HepG2 (cell line): Measurements from ENCODE around the gene SPHK2. TPM values are rescaled to one million over a fixed set of nuclear protein-coding genes. Genes with fewer than 3 reads are reported as not detected.

ENCODE experiments used
- AGO2 ChIP-seq: fragments of 200-400 bp; formaldehyde crosslinking; optimal IDR thresholded peaks from 2 replicates; pipeline ENCODE3; 2017; ENCODE audit warnings: mild to moderate bottlenecking, low read depth, low read length, moderate library complexity
- CREB1 ChIP-seq, 2 experiments: fragments of 450-650 bp in 1 of 2; IDR thresholded peaks; 2 replicates each; pipeline ENCODE4 v1.6.1; 2016 to 2017; ENCODE audit warnings: control low read depth in 1 of 2, mild to moderate bottlenecking in 1 of 2, missing compliant biosample characterization in 1 of 2, missing genetic modification characterization in 1 of 2
- GATAD2A ChIP-seq: IDR thresholded peaks from 2 replicates; pipeline ENCODE4 v1.6.1; 2016
- IKZF1 ChIP-seq: fragments of 450-650 bp; IDR thresholded peaks from 2 replicates; pipeline ENCODE4 v1.7.1; 2016
- NAIF1 ChIP-seq: sonication (generic); formaldehyde crosslinking; IDR thresholded peaks from 2 replicates; pipeline ENCODE4 v1.5.0; 2020; ENCODE audit warnings: mild to moderate bottlenecking, missing genetic modification reagents, borderline replicate concordance
- NCOA2 ChIP-seq: sonication (generic); formaldehyde crosslinking; IDR thresholded peaks from 2 replicates; pipeline ENCODE4 v1.8.0; 2022; ENCODE audit warnings: inconsistent platforms
- PAF1 ChIP-seq: IDR thresholded peaks from 2 replicates; pipeline ENCODE4 v1.6.1; 2016; ENCODE audit warnings: missing genetic modification reagents, missing compliant biosample characterization
- TARDBP ChIP-seq: sonication (generic); formaldehyde crosslinking; IDR thresholded peaks from 2 replicates; pipeline ENCODE4 v1.8.0; 2022; ENCODE audit warnings: mild to moderate bottlenecking, missing genetic modification reagents
- TGIF2 ChIP-seq: IDR thresholded peaks from 2 replicates; pipeline ENCODE4 v1.6.1; 2016; ENCODE audit warnings: control low read depth, missing compliant biosample characterization
- ZNF207 ChIP-seq: fragments of 450-650 bp; IDR thresholded peaks from 2 replicates; pipeline ENCODE4 v1.6.1; 2016; ENCODE audit warnings: antibody characterized with exemption, borderline replicate concordance
- ZNF501 ChIP-seq: sonication (generic); formaldehyde crosslinking; IDR thresholded peaks from 2 replicates; pipeline ENCODE4 v1.5.1; 2020; ENCODE audit warnings: mild to moderate bottlenecking, moderate library complexity, missing genetic modification reagents
- ZNF598 ChIP-seq: sonication (generic); formaldehyde crosslinking; IDR thresholded peaks from 2 replicates; pipeline ENCODE4 v1.5.1; 2020; ENCODE audit warnings: mild to moderate bottlenecking, missing genetic modification reagents, borderline replicate concordance
- polyA plus RNA-seq, 8 experiments: library from polyadenylated mRNA; depleted of rRNA in 3 of 8; stranded (reverse) in 7 of 8; unstranded in 1 of 8; fragments of >200 nt; fragmentation: Illumina TruSeq in 4 of 8; extraction: Trizol in 4 of 8; gene quantifications; 2 replicates each; pipeline versions ENCODE4 v1.2.1 to v1.2.3, GENCODE V29; 2011 to 2016; ENCODE audit warnings: low read depth in 4 of 8, missing spikeins in 1 of 8, mixed read lengths in 1 of 8; ENCODE audit not compliant: insufficient read depth in 1 of 8
- total RNA-seq, 5 experiments: library from RNA; depleted of rRNA; stranded (reverse); fragments of >200 nt; fragmentation: Illumina TruSeq; extraction: Trizol; gene quantifications; 2 replicates each; pipeline ENCODE4 v1.2.3, GENCODE V29; 2016; ENCODE audit warnings: low read depth in 1 of 5
- TF ChIP-seq, protein P1 (sequence below), 2 experiments: sonication (generic) in 1 of 2; formaldehyde crosslinking in 1 of 2; IDR thresholded peaks; 2 replicates each; pipeline versions ENCODE4 v1.6.1 to v1.9.0; 2014 to 2022; ENCODE audit warnings: antibody characterized with exemption in 1 of 2, borderline replicate concordance in 1 of 2, inconsistent platforms in 1 of 2, low read depth in 1 of 2, missing genetic modification reagents in 1 of 2
- TF ChIP-seq, protein P2 (sequence below): sonication (generic); formaldehyde crosslinking; IDR thresholded peaks from 2 replicates; pipeline ENCODE4 v1.5.0; 2020; ENCODE audit warnings: missing genetic modification reagents
- TF ChIP-seq, protein P3 (sequence below): sonication (generic); formaldehyde crosslinking; IDR thresholded peaks from 2 replicates; pipeline ENCODE4 v1.5.1; 2020; ENCODE audit warnings: missing genetic modification reagents, mild to moderate bottlenecking, borderline replicate concordance
- TF ChIP-seq, protein P4 (sequence below): sonication (generic); formaldehyde crosslinking; IDR thresholded peaks from 2 replicates; pipeline ENCODE4 v1.5.0; 2020; ENCODE audit warnings: mild to moderate bottlenecking, missing genetic modification reagents, borderline replicate concordance
- TF ChIP-seq, protein P5 (sequence below): sonication (generic); formaldehyde crosslinking; IDR thresholded peaks from 2 replicates; pipeline ENCODE4 v1.4.0; 2020; ENCODE audit warnings: missing genetic modification reagents

Gene SPHK2
- total and polyA plus RNA-seq, 2 of the 13 experiments (the other 11 are each of a cell fraction or from before 2014, with no cell fraction given), result 2.9 to 14.4 TPM

DNA sequence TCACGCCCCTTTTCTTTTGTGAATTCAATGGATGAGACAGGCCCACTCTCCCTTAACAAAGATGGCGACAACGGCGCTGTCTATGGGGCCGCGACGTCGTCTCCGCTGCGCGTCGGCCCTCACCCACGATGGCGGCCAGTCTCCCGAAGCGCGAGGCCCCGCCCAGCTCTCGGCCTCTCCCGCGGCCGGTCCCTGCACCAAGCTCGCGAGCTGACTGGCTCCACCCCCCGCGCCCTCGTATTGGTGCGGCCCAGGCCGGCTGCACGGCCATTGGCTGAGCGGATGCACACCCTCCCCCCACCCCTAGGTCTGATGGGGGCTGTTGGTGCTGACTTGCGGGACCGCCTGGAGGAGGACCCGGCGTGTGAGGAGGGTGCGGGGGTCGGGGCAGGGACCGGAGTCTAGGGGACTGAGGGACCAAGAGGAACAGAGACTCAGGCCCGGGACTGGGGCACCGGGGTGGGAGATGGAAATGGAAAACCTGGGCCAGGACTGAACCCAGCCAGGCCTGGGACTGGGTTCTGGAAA is 4.8 kb downstream of the SPHK2 start (continued):
- TF ChIP-seq, protein P1, sequence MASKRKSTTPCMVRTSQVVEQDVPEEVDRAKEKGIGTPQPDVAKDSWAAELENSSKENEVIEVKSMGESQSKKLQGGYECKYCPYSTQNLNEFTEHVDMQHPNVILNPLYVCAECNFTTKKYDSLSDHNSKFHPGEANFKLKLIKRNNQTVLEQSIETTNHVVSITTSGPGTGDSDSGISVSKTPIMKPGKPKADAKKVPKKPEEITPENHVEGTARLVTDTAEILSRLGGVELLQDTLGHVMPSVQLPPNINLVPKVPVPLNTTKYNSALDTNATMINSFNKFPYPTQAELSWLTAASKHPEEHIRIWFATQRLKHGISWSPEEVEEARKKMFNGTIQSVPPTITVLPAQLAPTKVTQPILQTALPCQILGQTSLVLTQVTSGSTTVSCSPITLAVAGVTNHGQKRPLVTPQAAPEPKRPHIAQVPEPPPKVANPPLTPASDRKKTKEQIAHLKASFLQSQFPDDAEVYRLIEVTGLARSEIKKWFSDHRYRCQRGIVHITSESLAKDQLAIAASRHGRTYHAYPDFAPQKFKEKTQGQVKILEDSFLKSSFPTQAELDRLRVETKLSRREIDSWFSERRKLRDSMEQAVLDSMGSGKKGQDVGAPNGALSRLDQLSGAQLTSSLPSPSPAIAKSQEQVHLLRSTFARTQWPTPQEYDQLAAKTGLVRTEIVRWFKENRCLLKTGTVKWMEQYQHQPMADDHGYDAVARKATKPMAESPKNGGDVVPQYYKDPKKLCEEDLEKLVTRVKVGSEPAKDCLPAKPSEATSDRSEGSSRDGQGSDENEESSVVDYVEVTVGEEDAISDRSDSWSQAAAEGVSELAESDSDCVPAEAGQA (IDR thresholded peaks at IDR 0.05; ENCODE audit: low read depth), result peak; percentile 93
- TF ChIP-seq, protein P1 (CRISPR knock-in tag; IDR thresholded peaks at IDR 0.05; ENCODE audit: borderline replicate concordance), result no peak
- TF ChIP-seq, protein P2, sequence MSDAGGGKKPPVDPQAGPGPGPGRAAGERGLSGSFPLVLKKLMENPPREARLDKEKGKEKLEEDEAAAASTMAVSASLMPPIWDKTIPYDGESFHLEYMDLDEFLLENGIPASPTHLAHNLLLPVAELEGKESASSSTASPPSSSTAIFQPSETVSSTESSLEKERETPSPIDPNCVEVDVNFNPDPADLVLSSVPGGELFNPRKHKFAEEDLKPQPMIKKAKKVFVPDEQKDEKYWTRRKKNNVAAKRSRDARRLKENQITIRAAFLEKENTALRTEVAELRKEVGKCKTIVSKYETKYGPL (CRISPR knock-in tag), result no peak
- TF ChIP-seq GATAD2A (CRISPR knock-in tag) (no peak), ZNF598 (no peak), TARDBP (CRISPR knock-in tag) (peak; percentile 35; the same call in 1 of the 2 replicates), IKZF1 (no peak), NCOA2 (no peak), AGO2 (peak; percentile 35), PAF1 (CRISPR knock-in tag) (no peak), NAIF1 (CRISPR knock-in tag) (no peak), ZNF207 (no peak), CREB1 (IDR thresholded peaks at IDR 0.05) (peak; percentile 71; the same call in 1 of the 2 replicates), CREB1 (CRISPR knock-in tag; IDR thresholded peaks at IDR 0.05) (peak; percentile 76), TGIF2 (CRISPR knock-in tag) (0 out of 2 replicates have a peak, but pooled peaks have one; percentile 34), ZNF501 (CRISPR knock-in tag) (0 out of 2 replicates have a peak, but pooled peaks have one; percentile 28)
- TF ChIP-seq, protein P3, sequence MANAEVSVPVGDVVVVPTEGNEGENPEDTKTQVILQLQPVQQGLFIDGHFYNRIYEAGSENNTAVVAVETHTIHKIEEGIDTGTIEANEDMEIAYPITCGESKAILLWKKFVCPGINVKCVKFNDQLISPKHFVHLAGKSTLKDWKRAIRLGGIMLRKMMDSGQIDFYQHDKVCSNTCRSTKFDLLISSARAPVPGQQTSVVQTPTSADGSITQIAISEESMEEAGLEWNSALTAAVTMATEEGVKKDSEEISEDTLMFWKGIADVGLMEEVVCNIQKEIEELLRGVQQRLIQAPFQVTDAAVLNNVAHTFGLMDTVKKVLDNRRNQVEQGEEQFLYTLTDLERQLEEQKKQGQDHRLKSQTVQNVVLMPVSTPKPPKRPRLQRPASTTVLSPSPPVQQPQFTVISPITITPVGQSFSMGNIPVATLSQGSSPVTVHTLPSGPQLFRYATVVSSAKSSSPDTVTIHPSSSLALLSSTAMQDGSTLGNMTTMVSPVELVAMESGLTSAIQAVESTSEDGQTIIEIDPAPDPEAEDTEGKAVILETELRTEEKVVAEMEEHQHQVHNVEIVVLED (CRISPR knock-in tag), result peak; percentile 85
- TF ChIP-seq, protein P4, sequence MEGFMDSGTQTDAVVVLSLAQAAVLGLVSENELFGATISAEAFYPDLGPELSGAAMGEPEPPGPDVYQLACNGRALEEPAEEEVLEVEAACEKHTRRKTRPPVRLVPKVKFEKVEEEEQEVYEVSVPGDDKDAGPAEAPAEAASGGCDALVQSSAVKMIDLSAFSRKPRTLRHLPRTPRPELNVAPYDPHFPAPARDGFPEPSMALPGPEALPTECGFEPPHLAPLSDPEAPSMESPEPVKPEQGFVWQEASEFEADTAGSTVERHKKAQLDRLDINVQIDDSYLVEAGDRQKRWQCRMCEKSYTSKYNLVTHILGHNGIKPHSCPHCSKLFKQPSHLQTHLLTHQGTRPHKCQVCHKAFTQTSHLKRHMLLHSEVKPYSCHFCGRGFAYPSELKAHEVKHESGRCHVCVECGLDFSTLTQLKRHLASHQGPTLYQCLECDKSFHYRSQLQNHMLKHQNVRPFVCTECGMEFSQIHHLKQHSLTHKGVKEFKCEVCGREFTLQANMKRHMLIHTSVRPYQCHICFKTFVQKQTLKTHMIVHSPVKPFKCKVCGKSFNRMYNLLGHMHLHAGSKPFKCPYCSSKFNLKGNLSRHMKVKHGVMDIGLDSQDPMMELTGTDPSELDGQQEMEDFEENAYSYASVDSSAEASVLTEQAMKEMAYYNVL (CRISPR knock-in tag), result no peak
- TF ChIP-seq, protein P5, sequence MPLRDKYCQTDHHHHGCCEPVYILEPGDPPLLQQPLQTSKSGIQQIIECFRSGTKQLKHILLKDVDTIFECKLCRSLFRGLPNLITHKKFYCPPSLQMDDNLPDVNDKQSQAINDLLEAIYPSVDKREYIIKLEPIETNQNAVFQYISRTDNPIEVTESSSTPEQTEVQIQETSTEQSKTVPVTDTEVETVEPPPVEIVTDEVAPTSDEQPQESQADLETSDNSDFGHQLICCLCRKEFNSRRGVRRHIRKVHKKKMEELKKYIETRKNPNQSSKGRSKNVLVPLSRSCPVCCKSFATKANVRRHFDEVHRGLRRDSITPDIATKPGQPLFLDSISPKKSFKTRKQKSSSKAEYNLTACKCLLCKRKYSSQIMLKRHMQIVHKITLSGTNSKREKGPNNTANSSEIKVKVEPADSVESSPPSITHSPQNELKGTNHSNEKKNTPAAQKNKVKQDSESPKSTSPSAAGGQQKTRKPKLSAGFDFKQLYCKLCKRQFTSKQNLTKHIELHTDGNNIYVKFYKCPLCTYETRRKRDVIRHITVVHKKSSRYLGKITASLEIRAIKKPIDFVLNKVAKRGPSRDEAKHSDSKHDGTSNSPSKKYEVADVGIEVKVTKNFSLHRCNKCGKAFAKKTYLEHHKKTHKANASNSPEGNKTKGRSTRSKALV (CRISPR knock-in tag), result no peak
